ENCODE data around the gene SQSTM1. TPM values are rescaled to one million over a fixed set of nuclear protein-coding genes. Genes with fewer than 3 reads are reported as not detected.

Gene SQSTM1
- total and polyA plus RNA-seq, 2 experiments from 2014 or later = 402 to 641 TPM

GRCh38 chr5:179874136-179874535, 53.4 kb downstream of the SQSTM1 start:
- TF ChIP-seq EZH2phosphoT487 (IDR thresholded peaks at IDR 0.05; ENCODE audit: low read depth, severe bottlenecking, unreplicated experiment) (no peak), EZH2 (IDR thresholded peaks at IDR 0.05; ENCODE audit: borderline replicate concordance) (no peak), CTCF (IDR thresholded peaks at IDR 0.05; ENCODE audit: poor library complexity) (no peak)
- H3K36me3 ChIP-seq (replicated peaks; ENCODE audit: insufficient read depth, low read depth) = no peaks in the 10 kb centered on the region
- 94% methylated on average over 2 of the region's 3 CpGs for WGBS (ENCODE audit: low lambda C conversion rate, missing lambda C conversion rate)

GRCh38 chr5:179874536-179875292, 54.0 kb downstream of the SQSTM1 start:
- Histone ChIP-seq H3K27ac (no peak overlapping the region), H3K27me3 (no peaks in the 10 kb centered on the region), H3K9me2 (replicated peaks; ENCODE audit: insufficient read depth) (no peaks in the 10 kb centered on the region), H3K4me3 (no peak overlapping the region), H3K36me3 (replicated peaks; ENCODE audit: insufficient read depth, low read depth) (no peaks in the 10 kb centered on the region), H2AFZ (no peak overlapping the region), H4K20me1 (ENCODE audit: insufficient read depth, poor library complexity, severe bottlenecking) (no peaks in the 10 kb centered on the region), H3K9me3 (ENCODE audit: low read depth) (no peaks in the 10 kb centered on the region), H3K4me1 (ENCODE audit: insufficient read depth) (no peaks in the 10 kb centered on the region), H3K79me2 (no peaks in the 10 kb centered on the region), H3K4me2 (no peak overlapping the region)
- 97% methylated on average over 25 of the region's 28 CpGs for WGBS (ENCODE audit: low lambda C conversion rate, missing lambda C conversion rate)
- no peak for TF ChIP-seq EZH2phosphoT487 (IDR thresholded peaks at IDR 0.05; ENCODE audit: low read depth, severe bottlenecking, unreplicated experiment)
- no peak for TF ChIP-seq CTCF (IDR thresholded peaks at IDR 0.05; ENCODE audit: poor library complexity)
- no peak for DNase-seq (ENCODE audit: low spot score)

More at GRCh38 chr5:179874136-179874535, 53.4 kb downstream of the SQSTM1 start:
- H3K79me2 ChIP-seq = no peaks in the 10 kb centered on the region
- no peak overlapping the region for H3K4me3 ChIP-seq
- no peak for DNase-seq (ENCODE audit: low spot score)
- H2AFZ ChIP-seq = no peak overlapping the region
- no peaks in the 10 kb centered on the region for H3K9me2 ChIP-seq (replicated peaks; ENCODE audit: insufficient read depth)
- H3K9me3 ChIP-seq (ENCODE audit: low read depth) = no peaks in the 10 kb centered on the region
- H3K27me3 ChIP-seq = no peaks in the 10 kb centered on the region
- no peaks in the 10 kb centered on the region for H3K4me1 ChIP-seq (ENCODE audit: insufficient read depth)
- H4K20me1 ChIP-seq (ENCODE audit: insufficient read depth, poor library complexity, severe bottlenecking) = no peaks in the 10 kb centered on the region
- H3K27ac ChIP-seq = no peak overlapping the region
- H3K4me2 ChIP-seq = no peak overlapping the region

- Histone ChIP-seq H3K4me2 (no peak overlapping the region), H3K79me2 (no peaks in the 10 kb centered on the region), H3K9me2 (replicated peaks; ENCODE audit: insufficient read depth) (no peaks in the 10 kb centered on the region), H3K36me3 (replicated peaks; ENCODE audit: insufficient read depth, low read depth) (no peaks in the 10 kb centered on the region), H3K27ac (no peak overlapping the region), H3K4me3 (no peak overlapping the region), H4K20me1 (ENCODE audit: insufficient read depth, poor library complexity, severe bottlenecking) (no peaks in the 10 kb centered on the region), H3K9me3 (ENCODE audit: low read depth) (no peaks in the 10 kb centered on the region), H3K27me3 (no peaks in the 10 kb centered on the region), H2AFZ (no peak overlapping the region), H3K4me1 (ENCODE audit: insufficient read depth) (no peaks in the 10 kb centered on the region)
- TF ChIP-seq CTCF (IDR thresholded peaks at IDR 0.05; ENCODE audit: poor library complexity) = no peak
- TF ChIP-seq EZH2 (IDR thresholded peaks at IDR 0.05; ENCODE audit: borderline replicate concordance) = no peak
- TF ChIP-seq EZH2phosphoT487 (IDR thresholded peaks at IDR 0.05; ENCODE audit: low read depth, severe bottlenecking, unreplicated experiment) = no peak
- no peak for DNase-seq (ENCODE audit: low spot score)
- 91% methylated on average over 16 of the region's 16 CpGs for WGBS (ENCODE audit: low lambda C conversion rate, missing lambda C conversion rate)
Observed at GRCh38 chr5:179875741-179876609, 55.3 kb downstream of the SQSTM1 start.

All from hepatocyte (in vitro differentiated cells).